ENCODE results near the gene PRR7.

Gene PRR7

DNA sequence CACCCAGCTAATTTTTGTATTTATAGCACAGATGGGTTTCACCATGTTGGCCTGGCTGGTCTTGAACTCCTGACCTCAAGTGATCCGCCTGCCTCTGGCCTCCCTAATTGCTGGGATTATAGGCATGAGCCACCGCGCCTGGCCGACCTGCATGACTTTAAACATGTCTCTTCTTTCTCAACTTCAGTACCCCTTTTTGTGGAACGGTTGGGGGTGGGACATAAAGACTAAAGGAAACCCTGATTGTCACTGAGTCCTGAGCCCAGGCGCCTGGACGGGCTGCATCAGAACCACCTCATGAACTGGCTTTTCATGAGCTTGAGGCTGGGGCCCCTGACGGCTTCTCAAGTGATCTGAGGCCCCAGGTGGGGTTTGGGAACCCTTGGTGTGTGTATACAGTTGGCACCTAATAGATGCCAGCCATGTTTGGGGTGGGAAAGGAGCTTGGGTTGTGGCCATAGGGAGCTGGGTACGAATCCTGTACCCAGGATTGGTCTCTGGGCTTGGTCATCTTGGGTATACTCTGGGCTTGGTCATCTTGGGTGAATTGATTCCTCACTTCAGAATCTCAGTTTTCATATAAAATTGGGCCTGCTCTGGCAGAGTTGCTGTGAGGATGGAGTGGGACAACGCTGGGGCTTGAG lies 17.9 kb upstream of the PRR7 start:
- Mint-ChIP-seq H3K4me1 (ENCODE audit: low read depth) (peaks cover 66% of the 10 kb centered on the region), H3K27me3 (ENCODE audit: low read depth) (peaks cover 2% of the 10 kb centered on the region), H3K36me3 (ENCODE audit: low read depth) (peaks cover 58% of the 10 kb centered on the region)

DNA sequence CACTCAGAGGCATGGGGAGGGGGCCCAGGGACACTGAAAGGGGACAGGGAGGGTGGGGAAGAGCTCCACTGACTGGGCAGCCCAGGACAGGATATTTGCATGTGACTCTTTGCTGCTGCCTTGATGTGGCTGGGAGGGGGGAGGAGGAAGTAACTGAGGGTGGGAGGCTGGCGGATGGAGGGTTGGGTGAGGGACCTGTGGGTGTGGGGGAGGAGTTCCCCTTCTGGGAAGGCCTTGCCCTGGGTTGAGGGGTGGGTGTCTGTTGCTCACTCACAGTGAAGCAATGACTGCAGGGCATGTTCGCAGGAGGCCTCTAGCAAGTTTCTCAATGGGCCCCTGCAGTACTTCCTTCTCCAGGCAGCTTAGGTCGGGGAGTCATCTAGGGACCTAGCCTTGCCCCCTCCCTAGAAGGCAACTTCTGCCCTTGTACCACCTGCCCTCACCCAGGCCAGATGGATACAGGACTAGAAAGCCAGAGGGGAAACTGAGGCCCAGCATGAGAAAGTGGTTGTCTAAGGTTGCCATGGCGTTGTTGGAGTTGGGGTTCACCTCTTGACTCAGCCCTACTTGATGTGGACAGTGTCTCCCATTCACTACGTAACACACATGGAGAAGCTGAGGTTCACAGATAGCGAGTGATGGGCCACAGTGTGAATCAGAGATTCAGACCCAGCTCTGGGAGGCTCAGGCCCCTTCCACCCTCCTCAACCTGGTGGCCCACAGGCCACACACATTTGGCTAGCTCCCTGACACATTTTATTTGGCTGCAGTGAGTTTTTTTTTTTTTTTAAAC lies 17.2 kb upstream of the PRR7 start:
- Mint-ChIP-seq H3K27ac (peak overlapping the region; percentile 94), H3K4me1 (ENCODE audit: low read depth) (peaks cover 65% of the 10 kb centered on the region), H3K36me3 (ENCODE audit: low read depth) (peaks cover 64% of the 10 kb centered on the region), H3K9me3 (no peaks in the 10 kb centered on the region), H3K4me3 (peak overlapping the region; percentile 98), H3K27me3 (ENCODE audit: low read depth) (peaks cover 2% of the 10 kb centered on the region)
- peak; percentile 88 for DNase-seq (ENCODE audit: low spot score)

More for the DNA sequence above, 17.9 kb upstream of the PRR7 start:
- peak overlapping the region; percentile 98 for H3K4me3 Mint-ChIP-seq
- peak overlapping the region; percentile 94 for H3K27ac Mint-ChIP-seq
- H3K9me3 Mint-ChIP-seq: no peaks in the 10 kb centered on the region
- DNase-seq (ENCODE audit: low spot score): no peak

DNA sequence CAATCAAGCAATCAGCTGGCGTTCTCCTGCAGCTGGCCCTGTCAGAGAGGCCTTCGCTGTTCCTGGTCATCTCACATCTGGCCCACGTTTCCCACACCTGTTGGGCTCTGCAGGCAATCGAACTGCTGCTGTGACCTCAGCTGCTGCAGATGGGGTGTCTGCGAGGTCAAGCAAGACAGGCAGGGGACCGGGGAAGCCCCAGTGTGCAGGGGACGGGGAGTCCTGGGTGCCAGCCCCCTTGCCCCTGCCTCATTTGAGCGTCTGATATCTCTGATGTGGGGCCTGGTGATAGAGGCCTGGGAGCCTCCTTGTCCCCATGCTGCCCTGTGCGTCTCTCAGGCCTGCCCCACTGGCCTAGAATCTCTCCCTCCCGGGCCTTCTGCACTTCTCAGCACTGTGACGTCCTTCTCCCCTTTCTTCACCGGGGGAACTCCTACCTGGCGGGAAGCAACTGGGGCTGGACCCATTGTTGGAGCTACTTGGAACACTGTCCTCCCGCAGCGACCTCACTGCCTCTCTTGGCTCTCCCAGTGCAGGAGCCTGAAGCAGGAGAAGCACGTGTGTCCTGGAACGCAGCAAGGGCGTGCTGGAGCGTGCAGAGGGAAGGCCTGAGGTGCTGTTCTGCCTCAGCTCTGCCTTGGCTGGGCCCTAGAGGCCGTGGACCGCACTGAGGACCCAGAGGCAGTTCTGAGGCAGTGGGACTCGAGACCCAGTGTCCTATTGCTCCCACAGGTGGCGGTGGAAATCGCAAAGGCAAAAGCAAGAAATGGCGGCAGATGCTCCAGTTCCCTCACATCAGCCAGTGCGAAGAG lies 16.3 kb upstream of the PRR7 start:
- no peak for DNase-seq (ENCODE audit: low spot score)
- peak overlapping the region; percentile 94 for H3K27ac Mint-ChIP-seq

DNA sequence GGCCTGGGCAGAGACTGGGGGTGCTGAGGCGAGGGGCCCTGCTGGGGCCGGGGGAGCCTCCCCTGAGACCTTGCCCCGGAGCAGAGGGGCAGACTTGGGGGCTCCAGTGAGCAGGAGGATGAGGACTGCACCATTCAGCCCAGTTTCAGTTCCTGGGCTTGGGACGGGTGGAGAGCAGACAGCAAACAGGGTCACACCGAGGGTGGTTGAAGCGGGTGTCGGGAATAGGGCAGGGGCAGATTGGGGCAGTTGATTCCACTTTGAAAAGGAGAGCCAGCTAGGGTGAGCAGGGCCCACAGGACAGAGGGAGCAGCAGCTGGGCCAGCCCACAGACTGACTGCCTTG lies 15.7 kb upstream of the PRR7 start:
- H3K27ac Mint-ChIP-seq: peak overlapping the region; percentile 94
- H3K9me3 Mint-ChIP-seq: no peaks in the 10 kb centered on the region
- peak overlapping the region; percentile 98 for H3K4me3 Mint-ChIP-seq
- peaks cover 58% of the 10 kb centered on the region for H3K4me1 Mint-ChIP-seq (ENCODE audit: low read depth)
- peaks cover 2% of the 10 kb centered on the region for H3K27me3 Mint-ChIP-seq (ENCODE audit: low read depth)
- peaks cover 75% of the 10 kb centered on the region for H3K36me3 Mint-ChIP-seq (ENCODE audit: low read depth)
- no peak for DNase-seq (ENCODE audit: low spot score)

More for the DNA sequence above, 16.3 kb upstream of the PRR7 start:
- Mint-ChIP-seq H3K36me3 (ENCODE audit: low read depth) (peaks cover 71% of the 10 kb centered on the region), H3K4me1 (ENCODE audit: low read depth) (peaks cover 62% of the 10 kb centered on the region), H3K4me3 (peak overlapping the region; percentile 98), H3K27me3 (ENCODE audit: low read depth) (peaks cover 2% of the 10 kb centered on the region), H3K9me3 (no peaks in the 10 kb centered on the region)

GRCh38 chr5:177431317-177432142 lies 15.1 kb upstream of the PRR7 start:
- H3K27ac Mint-ChIP-seq: peak overlapping the region; percentile 96
- H3K4me3 Mint-ChIP-seq: peak overlapping the region; percentile 98
- DNase-seq (ENCODE audit: low spot score): peak; percentile 77
- H3K27me3 Mint-ChIP-seq (ENCODE audit: low read depth): no peaks in the 10 kb centered on the region
- no peaks in the 10 kb centered on the region for H3K9me3 Mint-ChIP-seq
- H3K36me3 Mint-ChIP-seq (ENCODE audit: low read depth): peaks cover 77% of the 10 kb centered on the region
- peaks cover 56% of the 10 kb centered on the region for H3K4me1 Mint-ChIP-seq (ENCODE audit: low read depth)

DNA sequence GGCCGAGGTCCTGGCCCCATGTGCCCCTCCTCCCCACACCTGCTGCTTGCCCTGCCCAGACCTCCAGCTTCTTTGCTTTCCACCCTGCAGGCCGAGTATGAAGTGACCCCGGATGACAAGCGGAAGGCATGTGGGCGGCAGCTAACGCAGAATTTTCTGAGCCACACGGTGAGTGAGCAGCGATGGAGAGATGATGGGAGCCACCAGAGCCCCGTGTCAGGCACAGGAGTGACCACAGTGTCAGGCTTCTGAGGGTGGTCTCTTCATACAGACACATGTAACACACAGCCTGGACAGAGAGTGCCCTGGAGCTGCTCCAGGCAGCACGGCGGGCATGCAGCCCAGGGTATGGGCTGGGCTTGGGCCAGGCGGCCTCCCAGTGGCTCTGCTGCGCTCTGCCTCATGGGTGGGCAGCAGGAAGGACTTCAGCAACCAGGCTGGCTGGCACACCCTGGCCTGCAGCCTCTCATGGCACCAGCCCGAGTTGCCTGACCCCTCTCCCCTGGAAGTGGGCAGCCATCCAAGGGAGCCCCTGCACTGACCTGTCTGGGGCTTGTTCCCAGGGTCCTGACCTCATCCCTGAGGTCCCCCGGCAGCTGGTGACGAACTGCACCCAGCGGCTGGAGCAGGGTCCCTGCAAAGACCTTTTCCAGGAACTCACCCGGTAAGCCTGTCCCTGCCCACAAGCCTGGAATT lies 14.3 kb upstream of the PRR7 start:
- peaks cover 58% of the 10 kb centered on the region for H3K4me1 Mint-ChIP-seq (ENCODE audit: low read depth)
- peak overlapping the region; percentile 98 for H3K4me3 Mint-ChIP-seq
- peaks cover 81% of the 10 kb centered on the region for H3K36me3 Mint-ChIP-seq (ENCODE audit: low read depth)
- H3K27me3 Mint-ChIP-seq (ENCODE audit: low read depth): no peaks in the 10 kb centered on the region
- peak; percentile 68 for DNase-seq (ENCODE audit: low spot score)
- no peaks in the 10 kb centered on the region for H3K9me3 Mint-ChIP-seq
- H3K27ac Mint-ChIP-seq: peak overlapping the region; percentile 96

GRCh38 chr5:177432839-177433657 lies 13.6 kb upstream of the PRR7 start:
- H3K4me1 Mint-ChIP-seq (ENCODE audit: low read depth): peaks cover 57% of the 10 kb centered on the region
- H3K36me3 Mint-ChIP-seq (ENCODE audit: low read depth): peaks cover 81% of the 10 kb centered on the region
- no peak for DNase-seq (ENCODE audit: low spot score)
- no peaks in the 10 kb centered on the region for H3K9me3 Mint-ChIP-seq
- H3K4me3 Mint-ChIP-seq: peak overlapping the region; percentile 98
- peak overlapping the region; percentile 57 for H3K27ac Mint-ChIP-seq
- no peaks in the 10 kb centered on the region for H3K27me3 Mint-ChIP-seq (ENCODE audit: low read depth)

- peaks cover 53% of the 10 kb centered on the region for H3K4me1 Mint-ChIP-seq (ENCODE audit: low read depth)
- H3K36me3 Mint-ChIP-seq (ENCODE audit: low read depth): peaks cover 84% of the 10 kb centered on the region
- no peak for DNase-seq (ENCODE audit: low spot score)
- H3K27ac Mint-ChIP-seq: peak overlapping the region; percentile 57
- H3K27me3 Mint-ChIP-seq (ENCODE audit: low read depth): no peaks in the 10 kb centered on the region
- H3K4me3 Mint-ChIP-seq: peak overlapping the region; percentile 38
- no peaks in the 10 kb centered on the region for H3K9me3 Mint-ChIP-seq
Measured at GRCh38 chr5:177433658-177434217, 12.9 kb upstream of the PRR7 start.

DNA sequence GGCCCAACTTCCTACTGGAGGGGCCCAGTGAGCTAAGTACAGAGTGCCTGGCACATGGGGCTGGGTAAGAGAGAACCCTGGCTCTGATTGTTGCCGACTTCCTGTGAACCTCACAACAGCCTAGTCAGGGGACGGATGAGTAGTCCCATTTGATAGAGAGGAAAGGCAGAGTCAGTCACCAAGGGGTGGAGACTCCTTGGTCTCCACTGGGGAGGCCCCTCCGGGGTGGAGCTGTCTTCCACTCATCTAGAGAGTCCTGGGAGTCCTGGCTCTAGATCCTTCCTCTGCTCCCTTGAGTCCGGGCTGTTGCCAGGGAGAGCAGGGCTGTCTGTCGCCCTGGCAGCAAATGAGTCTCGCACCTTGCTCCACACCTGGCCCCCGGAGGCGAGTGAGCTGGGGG lies 12.2 kb upstream of the PRR7 start:
- peaks cover 46% of the 10 kb centered on the region for H3K4me1 Mint-ChIP-seq (ENCODE audit: low read depth)
- DNase-seq (ENCODE audit: low spot score): peak; percentile 58
- H3K27me3 Mint-ChIP-seq (ENCODE audit: low read depth): no peaks in the 10 kb centered on the region
- H3K4me3 Mint-ChIP-seq: peak overlapping the region; percentile 71
- H3K9me3 Mint-ChIP-seq: no peaks in the 10 kb centered on the region
- peaks cover 81% of the 10 kb centered on the region for H3K36me3 Mint-ChIP-seq (ENCODE audit: low read depth)
- H3K27ac Mint-ChIP-seq: peak overlapping the region; percentile 82

DNA sequence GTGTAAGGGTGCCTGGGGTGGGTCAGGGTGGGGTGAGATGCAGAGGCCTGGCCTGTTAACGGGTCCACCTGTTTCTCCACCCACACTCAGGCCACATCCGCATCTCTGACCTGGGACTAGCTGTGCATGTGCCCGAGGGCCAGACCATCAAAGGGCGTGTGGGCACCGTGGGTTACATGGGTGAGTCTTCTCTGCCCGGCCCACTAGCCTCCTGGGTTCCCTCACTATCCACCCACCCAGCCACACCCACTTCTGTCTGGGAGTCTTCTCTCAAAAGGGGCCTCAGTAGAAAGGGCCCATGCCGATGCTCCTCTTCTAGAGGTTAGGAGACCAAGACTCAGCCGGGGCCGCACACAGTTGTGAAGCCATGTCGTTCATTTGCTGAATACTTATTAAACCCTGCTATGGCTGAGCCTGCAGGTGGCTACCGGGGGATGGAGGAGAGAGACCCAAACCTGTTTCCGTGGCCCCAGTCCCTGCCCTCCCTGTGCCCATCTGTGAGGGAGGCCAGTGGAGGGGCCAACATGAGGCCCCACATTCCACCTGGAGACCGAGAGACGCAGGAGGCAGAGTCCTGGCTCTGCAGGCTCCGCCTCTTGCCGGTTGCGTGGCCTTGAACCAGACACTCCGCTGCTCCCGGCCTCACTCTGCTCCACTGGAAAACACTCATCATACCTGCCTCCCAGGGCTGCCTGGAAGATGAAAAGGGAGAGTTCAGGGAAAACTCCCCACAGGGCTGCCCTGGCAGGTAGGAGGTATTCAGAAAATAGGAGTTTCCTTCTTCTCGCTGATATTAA lies 11.5 kb upstream of the PRR7 start:
- Mint-ChIP-seq H3K4me1 (ENCODE audit: low read depth) (peaks cover 45% of the 10 kb centered on the region), H3K36me3 (ENCODE audit: low read depth) (peaks cover 81% of the 10 kb centered on the region), H3K4me3 (no peak overlapping the region), H3K27ac (no peak overlapping the region), H3K9me3 (no peaks in the 10 kb centered on the region), H3K27me3 (ENCODE audit: low read depth) (no peaks in the 10 kb centered on the region)
- DNase-seq (ENCODE audit: low spot score): no peak

GRCh38 chr5:177435847-177436536 lies 10.6 kb upstream of the PRR7 start:
- Mint-ChIP-seq H3K27me3 (ENCODE audit: low read depth) (no peaks in the 10 kb centered on the region), H3K36me3 (ENCODE audit: low read depth) (peaks cover 73% of the 10 kb centered on the region), H3K4me1 (ENCODE audit: low read depth) (peaks cover 37% of the 10 kb centered on the region), H3K27ac (no peak overlapping the region), H3K9me3 (no peaks in the 10 kb centered on the region), H3K4me3 (no peak overlapping the region)
- no peak for DNase-seq (ENCODE audit: low spot score)

Measured in T-helper 2 cell treated with Interferon-gamma antibody and Interleukin-4, amounts not matched to agents 5 μg/mL and 100 μg/mL, for 36 hours (primary cell).